Suprapubic skin (tissue), 4 donors: Measurements from ENCODE around the gene C2orf81.

Experiments used
- CTCF ChIP-seq, 2 donors: fragments of 200-600 bp in 1 of 2; fragments of 450-650 bp in 1 of 2; sonication (generic) in 1 of 2; IDR thresholded peaks; one replicate each; pipeline ENCODE4 v1.5.1; 2016 to 2019; ENCODE audit warnings: antibody characterized with exemption in 2 of 2, mild to moderate bottlenecking in 1 of 2, moderate library complexity in 1 of 2
- EP300 ChIP-seq: sonication (generic); formaldehyde crosslinking; IDR thresholded peaks from one replicate; pipeline ENCODE4 v1.6.1; 2017; ENCODE audit warnings: antibody characterized with exemption
- POLR2A ChIP-seq, 2 donors: fragments of 450-650 bp; IDR thresholded peaks; one replicate each; pipeline ENCODE4 v1.6.1; 2017; ENCODE audit warnings: antibody characterized with exemption in 2 of 2, mild to moderate bottlenecking in 2 of 2, moderate library complexity in 2 of 2
- POLR2AphosphoS5 ChIP-seq, 3 donors: sonication (generic); formaldehyde crosslinking; IDR thresholded peaks; one replicate each; pipeline ENCODE4 v1.6.1; 2017; ENCODE audit warnings: antibody characterized with exemption in 3 of 3

DNA sequence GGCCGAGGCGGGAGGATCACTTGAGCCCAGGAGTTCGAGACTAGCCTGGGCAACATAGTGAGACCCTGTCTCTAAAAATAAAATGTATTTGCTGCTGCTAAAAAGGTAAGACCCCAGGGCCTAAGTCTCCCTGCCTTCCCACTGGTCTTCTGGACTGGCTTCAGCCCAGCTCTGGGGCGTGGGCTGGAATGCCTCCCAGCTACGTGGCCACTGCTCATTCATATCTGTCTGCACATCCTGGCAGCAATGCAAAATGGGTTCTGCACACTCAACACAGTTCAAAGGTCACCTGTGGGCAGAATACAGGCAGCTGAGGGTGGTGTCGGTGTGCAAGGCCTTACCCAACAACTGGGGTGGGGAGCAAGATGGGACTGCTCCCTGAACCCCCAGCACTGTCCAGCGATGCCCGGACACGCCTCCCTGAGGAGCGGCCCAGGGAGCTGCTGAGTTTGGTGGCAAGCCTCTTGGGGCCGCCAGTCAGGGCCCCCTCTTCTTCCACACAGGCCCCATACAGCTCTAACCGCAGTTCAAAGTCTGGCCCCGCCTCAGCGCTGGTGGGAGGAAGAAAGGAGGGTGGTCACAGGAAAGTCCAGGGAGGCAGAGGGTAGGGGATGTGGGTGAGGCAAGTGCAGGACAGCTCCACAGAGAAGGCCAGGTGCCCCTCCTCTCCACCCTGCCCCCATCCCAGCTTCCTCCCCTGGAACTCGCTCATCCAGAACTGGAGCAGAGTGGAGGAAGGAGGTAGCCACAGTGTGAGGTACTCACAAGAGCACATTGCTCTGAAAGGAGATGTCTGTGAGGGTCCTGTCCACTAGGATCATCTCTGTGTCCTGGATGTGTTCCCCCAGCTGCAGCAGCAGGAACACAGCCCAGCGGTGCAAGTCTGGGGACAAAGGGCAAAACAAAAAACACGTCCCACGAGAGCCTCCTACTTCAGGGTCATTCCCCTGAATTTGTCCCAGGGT lies 8.3 kb upstream of the C2orf81 start:
- TF ChIP-seq CTCF (IDR thresholded peaks at IDR 0.05) (no peak), POLR2A (IDR thresholded peaks at IDR 0.05) (no peak), POLR2AphosphoS5 (IDR thresholded peaks at IDR 0.05) (no peak), EP300 (no peak)
